Endothelial cell (in vitro differentiated cells): ENCODE results near the gene NAA80. TPM values are rescaled to one million over a fixed set of nuclear protein-coding genes. Genes with fewer than 3 reads are reported as not detected.

Source experiments
- DNase-seq: peaks from one replicate; pipeline ENCODE4 v3.0.0; 2021; ENCODE audit warnings: low spot score
- H3K27ac Mint-ChIP-seq: one replicate; pipeline ENCODE4 v1.8.0; 2021; ENCODE audit warnings: mixed read lengths, inconsistent platforms; ENCODE audit not compliant: unreplicated experiment
- H3K27me3 Mint-ChIP-seq: one replicate; pipeline ENCODE4 v1.8.0; 2021; ENCODE audit warnings: mild to moderate bottlenecking, moderate library complexity, mixed read lengths, inconsistent platforms; ENCODE audit not compliant: unreplicated experiment
- H3K36me3 Mint-ChIP-seq: one replicate; pipeline ENCODE4 v1.8.0; 2021; ENCODE audit warnings: mild to moderate bottlenecking, low read depth, mixed read lengths, inconsistent platforms; ENCODE audit not compliant: unreplicated experiment
- H3K4me1 Mint-ChIP-seq: one replicate; pipeline ENCODE4 v1.8.0; 2021; ENCODE audit warnings: mild to moderate bottlenecking, mixed read lengths, inconsistent platforms; ENCODE audit not compliant: unreplicated experiment
- H3K4me3 Mint-ChIP-seq: one replicate; pipeline ENCODE4 v1.8.0; 2021; ENCODE audit warnings: mild to moderate bottlenecking, mixed read lengths, inconsistent platforms; ENCODE audit not compliant: unreplicated experiment
- H3K9me3 Mint-ChIP-seq: one replicate; pipeline ENCODE4 v1.8.0; 2021; ENCODE audit warnings: mixed read lengths, inconsistent platforms; ENCODE audit not compliant: unreplicated experiment
- CTCF ChIP-seq: fragments of 200-600 bp; sonication (generic); IDR thresholded peaks from one replicate; pipeline ENCODE4 v1.5.0; 2021; ENCODE audit warnings: antibody characterized with exemption; ENCODE audit not compliant: unreplicated experiment
- total RNA-seq: library from RNA; stranded (reverse); fragmentation: NEBNext Ultra II Directional; extraction: Animal tissue kit (Norgen Biotek cat#: 25700); gene quantifications from one replicate; pipeline ENCODE4 v1.2.1, GENCODE V29; 2021; ENCODE audit not compliant: unreplicated experiment

Gene NAA80
- total RNA-seq, 1 donor from 2014 or later = 17.1 TPM

- Mint-ChIP-seq H3K4me1 (peaks cover 29% of the 10 kb centered on the region), H3K4me3 (peak within 1 kb of the TSS; percentile 92), H3K27me3 (peaks cover 4% of the 10 kb centered on the region), H3K36me3 (peaks cover 19% of the 10 kb centered on the region), H3K9me3 (no peaks in the 10 kb centered on the region), H3K27ac (peak within 1 kb of the TSS; percentile 74)
- no peak for TF ChIP-seq CTCF
- peak; percentile 93 for DNase-seq
These were observed 28.9 kb upstream of the NAA80 start, which contains the start of gene TUSC2 for GRCh38 chr3:50327943-50328691. TUSC2 (minus strand) TSS chr3:50328223; CDS start chr3:50328099, 124 bp downstream.

GRCh38 chr3:50327129-50327528 is 27.9 kb upstream of the NAA80 start:
- Mint-ChIP-seq H3K9me3 (no peaks in the 10 kb centered on the region), H3K36me3 (peaks cover 16% of the 10 kb centered on the region), H3K27ac (peak overlapping the region; percentile 74), H3K27me3 (peaks cover 6% of the 10 kb centered on the region), H3K4me1 (peaks cover 30% of the 10 kb centered on the region), H3K4me3 (peak overlapping the region; percentile 91)
- TF ChIP-seq CTCF = no peak
- DNase-seq = no peak

GRCh38 chr3:50326182-50326541 is 27.0 kb upstream of the NAA80 start:
- Mint-ChIP-seq H3K9me3 (no peaks in the 10 kb centered on the region), H3K36me3 (peaks cover 13% of the 10 kb centered on the region), H3K4me3 (no peak overlapping the region), H3K27ac (peak overlapping the region; percentile 36), H3K4me1 (peaks cover 30% of the 10 kb centered on the region), H3K27me3 (peaks cover 6% of the 10 kb centered on the region)
- no peak for DNase-seq
- no peak for TF ChIP-seq CTCF

- H3K9me3 Mint-ChIP-seq = no peaks in the 10 kb centered on the region
- peak overlapping the region; percentile 70 for H3K27ac Mint-ChIP-seq
- peaks cover 7% of the 10 kb centered on the region for H3K27me3 Mint-ChIP-seq
- no peak overlapping the region for H3K4me3 Mint-ChIP-seq
- H3K36me3 Mint-ChIP-seq = peaks cover 13% of the 10 kb centered on the region
- TF ChIP-seq CTCF = no peak
- DNase-seq = no peak
- H3K4me1 Mint-ChIP-seq = peaks cover 32% of the 10 kb centered on the region
These were observed 26.4 kb upstream of the NAA80 start for GRCh38 chr3:50325497-50326181.

GRCh38 chr3:50325113-50325480 is 25.9 kb upstream of the NAA80 start:
- peak overlapping the region; percentile 97 for H3K27ac Mint-ChIP-seq
- no peaks in the 10 kb centered on the region for H3K9me3 Mint-ChIP-seq
- H3K4me3 Mint-ChIP-seq = peak overlapping the region; percentile 10
- H3K36me3 Mint-ChIP-seq = peaks cover 12% of the 10 kb centered on the region
- H3K4me1 Mint-ChIP-seq = peaks cover 37% of the 10 kb centered on the region
- DNase-seq = no peak
- TF ChIP-seq CTCF = no peak
- H3K27me3 Mint-ChIP-seq = peaks cover 12% of the 10 kb centered on the region
